Measurements from ENCODE around the gene GNRHR.

The GNRHR gene

DNA sequence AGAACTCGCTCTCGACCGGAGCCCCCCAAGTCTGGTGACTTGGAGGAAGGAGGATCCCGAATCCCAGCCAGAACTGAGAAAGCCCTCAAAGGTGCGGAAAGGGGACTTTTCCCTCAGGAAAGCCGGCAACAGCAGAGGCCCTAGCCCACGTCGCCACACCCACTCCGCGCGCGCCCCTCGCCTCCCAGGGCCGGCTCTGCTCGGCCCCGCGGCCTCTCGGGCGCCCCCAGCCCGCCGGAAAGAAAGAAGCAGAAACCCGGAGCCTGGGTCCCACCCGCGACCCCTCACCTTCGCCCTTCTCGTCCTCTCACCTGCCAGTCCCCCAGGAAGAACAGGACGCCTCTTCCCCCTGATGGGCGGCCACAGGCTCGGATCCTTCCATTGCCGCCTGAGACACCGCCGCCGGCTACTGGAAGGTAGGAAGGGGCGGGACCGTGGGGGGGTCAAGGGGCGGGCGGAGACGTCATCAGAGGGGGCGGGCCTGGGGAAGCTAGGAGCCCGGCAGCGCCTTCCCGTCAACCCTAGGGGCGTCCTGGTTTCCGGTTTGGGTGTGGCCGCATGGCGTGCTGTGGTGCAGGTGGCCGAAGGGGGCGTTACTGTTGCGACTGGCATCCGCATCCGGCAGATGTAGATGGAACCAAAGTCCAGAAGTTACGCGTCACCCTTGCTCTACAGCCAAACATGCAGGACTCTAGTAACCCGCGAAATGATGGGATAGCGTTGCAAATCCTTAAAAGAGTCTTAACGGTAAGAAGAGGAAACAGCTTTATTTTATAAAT lies 53.3 kb downstream of the GNRHR start, which contains the start of gene UBA6:
TSS of gene UBA6 (minus strand) at position 418 of the 779 bp plus-strand sequence. CDS start at position 382, 36 bp downstream.
- peaks cover 21% of the 10 kb centered on the region for H3K4me1 Mint-ChIP-seq
- H3K36me3 Mint-ChIP-seq (ENCODE audit: low read depth) = peaks cover 38% of the 10 kb centered on the region
- peak within 1 kb of the TSS; percentile 95 to 98 (median 98) for H3K4me3 Mint-ChIP-seq
- H3K9me3 Mint-ChIP-seq = no peaks in the 10 kb centered on the region
- no peaks in the 10 kb centered on the region for H3K27me3 Mint-ChIP-seq (ENCODE audit: low read depth)
- peak within 1 kb of the TSS; percentile 81 to 97 (median 89) for H3K27ac Mint-ChIP-seq
- TF ChIP-seq, protein P1, sequence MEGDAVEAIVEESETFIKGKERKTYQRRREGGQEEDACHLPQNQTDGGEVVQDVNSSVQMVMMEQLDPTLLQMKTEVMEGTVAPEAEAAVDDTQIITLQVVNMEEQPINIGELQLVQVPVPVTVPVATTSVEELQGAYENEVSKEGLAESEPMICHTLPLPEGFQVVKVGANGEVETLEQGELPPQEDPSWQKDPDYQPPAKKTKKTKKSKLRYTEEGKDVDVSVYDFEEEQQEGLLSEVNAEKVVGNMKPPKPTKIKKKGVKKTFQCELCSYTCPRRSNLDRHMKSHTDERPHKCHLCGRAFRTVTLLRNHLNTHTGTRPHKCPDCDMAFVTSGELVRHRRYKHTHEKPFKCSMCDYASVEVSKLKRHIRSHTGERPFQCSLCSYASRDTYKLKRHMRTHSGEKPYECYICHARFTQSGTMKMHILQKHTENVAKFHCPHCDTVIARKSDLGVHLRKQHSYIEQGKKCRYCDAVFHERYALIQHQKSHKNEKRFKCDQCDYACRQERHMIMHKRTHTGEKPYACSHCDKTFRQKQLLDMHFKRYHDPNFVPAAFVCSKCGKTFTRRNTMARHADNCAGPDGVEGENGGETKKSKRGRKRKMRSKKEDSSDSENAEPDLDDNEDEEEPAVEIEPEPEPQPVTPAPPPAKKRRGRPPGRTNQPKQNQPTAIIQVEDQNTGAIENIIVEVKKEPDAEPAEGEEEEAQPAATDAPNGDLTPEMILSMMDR (IDR thresholded peaks at IDR 0.05; ENCODE audit: unreplicated experiment in 3 of 3) = peak; percentile 48 to 59 (median 58)

DNA sequence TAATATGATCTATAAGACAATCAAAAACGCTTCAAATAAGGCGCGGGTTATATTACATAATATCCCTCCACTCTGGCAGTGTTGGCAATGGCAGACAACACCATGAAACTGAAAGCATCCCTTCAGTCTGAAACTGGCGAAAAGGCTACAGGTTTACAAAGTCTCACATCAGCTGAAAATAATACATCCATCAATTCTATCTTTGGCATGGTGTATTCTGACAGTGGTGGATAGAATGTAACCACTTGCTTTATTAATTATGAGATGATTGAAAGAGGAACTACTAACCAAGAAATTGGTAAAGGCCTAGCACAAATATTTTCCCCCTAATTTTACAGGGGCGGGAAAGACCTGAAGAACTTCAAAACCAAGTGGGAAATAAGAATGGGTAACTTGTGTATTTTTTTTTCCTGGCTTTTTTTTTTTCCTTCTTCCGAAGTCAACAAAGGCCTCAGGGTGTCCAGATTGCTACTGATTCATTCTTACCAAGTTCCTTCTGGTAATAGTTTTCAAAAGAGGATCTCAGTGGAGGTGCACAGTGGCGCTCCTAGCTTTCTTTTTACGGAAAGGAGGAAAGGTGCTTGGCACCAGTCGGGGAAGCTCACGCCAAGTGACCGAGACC lies 54.0 kb downstream of the GNRHR start:
- Mint-ChIP-seq H3K9me3 (no peaks in the 10 kb centered on the region), H3K27me3 (ENCODE audit: low read depth) (no peaks in the 10 kb centered on the region), H3K27ac (peak overlapping the region; percentile 81 to 97 (median 89)), H3K4me3 (peak overlapping the region; percentile 95 to 98 (median 98)), H3K4me1 (peaks cover 21% of the 10 kb centered on the region), H3K36me3 (ENCODE audit: low read depth) (peaks cover 35% of the 10 kb centered on the region)
- TF ChIP-seq, protein P1 (IDR thresholded peaks at IDR 0.05; ENCODE audit: unreplicated experiment in 3 of 3) = no peak

DNA sequence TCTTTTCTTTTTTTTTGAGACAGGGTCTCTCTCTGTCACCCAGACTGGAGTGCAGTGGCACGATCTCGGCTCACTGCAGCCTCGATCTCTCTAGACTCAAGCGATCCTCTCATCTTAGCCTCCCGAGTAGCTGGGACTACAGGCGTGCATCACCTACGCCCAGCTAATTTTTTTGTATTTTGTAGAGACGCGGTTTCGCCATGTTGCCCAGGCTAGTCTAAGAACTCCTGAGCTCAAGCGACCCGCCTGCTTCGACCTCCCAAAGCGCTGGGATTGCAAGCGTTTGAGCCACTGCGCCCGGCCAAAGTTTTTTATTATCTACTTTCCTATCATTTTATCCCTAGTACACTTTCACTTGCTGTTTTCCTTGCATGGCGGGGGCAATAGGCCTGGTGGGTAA lies 54.6 kb downstream of the GNRHR start:
- H3K4me1 Mint-ChIP-seq = peaks cover 21% of the 10 kb centered on the region
- TF ChIP-seq, protein P1 (IDR thresholded peaks at IDR 0.05; ENCODE audit: unreplicated experiment in 3 of 3) = no peak
- peaks cover 35% of the 10 kb centered on the region for H3K36me3 Mint-ChIP-seq (ENCODE audit: low read depth)
- H3K27me3 Mint-ChIP-seq (ENCODE audit: low read depth) = no peaks in the 10 kb centered on the region
- peak overlapping the region; percentile 81 to 97 (median 89) for H3K27ac Mint-ChIP-seq
- peak overlapping the region; percentile 95 to 98 (median 98) for H3K4me3 Mint-ChIP-seq
- H3K9me3 Mint-ChIP-seq = no peaks in the 10 kb centered on the region

DNA sequence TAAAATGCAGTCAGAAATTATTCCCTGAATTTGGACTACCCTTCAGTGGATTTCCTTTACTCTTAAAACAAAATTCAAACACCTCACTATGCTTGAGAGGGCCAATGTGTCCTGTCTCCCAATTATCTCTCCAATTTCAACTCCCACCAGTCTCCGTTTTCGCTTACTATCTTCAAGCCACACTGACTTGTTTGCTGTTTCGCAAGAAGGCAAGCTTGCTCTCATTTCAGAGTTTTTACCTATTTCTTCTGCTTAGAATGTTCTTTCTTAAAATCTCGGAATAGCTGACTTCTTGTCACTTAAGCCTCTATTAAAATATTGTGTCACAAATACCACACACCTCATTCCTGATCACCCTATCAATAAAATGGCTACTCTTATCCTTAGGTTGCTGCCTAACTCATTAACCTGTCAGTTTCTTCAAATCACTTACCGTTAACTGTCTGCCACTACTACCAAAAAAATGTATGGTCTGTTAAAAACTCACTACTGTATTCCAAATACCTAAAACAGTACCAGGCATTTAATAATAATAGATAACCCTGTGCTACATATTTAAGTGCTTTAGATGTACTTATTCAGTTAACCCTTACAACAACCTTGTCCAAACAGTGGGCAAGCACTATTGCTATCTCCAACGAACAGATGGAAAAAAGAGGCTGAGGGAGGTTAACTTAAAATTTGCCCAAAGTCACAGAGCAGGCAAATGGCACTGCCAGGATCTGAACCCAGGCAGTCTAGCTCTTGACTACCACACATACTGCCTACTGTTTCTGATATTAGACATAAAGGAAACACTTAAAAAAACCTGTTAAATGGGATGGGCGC lies 56.1 kb downstream of the GNRHR start:
- Mint-ChIP-seq H3K4me1 (peaks cover 21% of the 10 kb centered on the region), H3K27me3 (ENCODE audit: low read depth) (no peaks in the 10 kb centered on the region), H3K9me3 (no peaks in the 10 kb centered on the region), H3K4me3 (peak overlapping the region in 1 of 3 experiments; percentile 46), H3K36me3 (ENCODE audit: low read depth) (peaks cover 33% of the 10 kb centered on the region), H3K27ac (no peak overlapping the region)
- TF ChIP-seq, protein P1 (IDR thresholded peaks at IDR 0.05; ENCODE audit: unreplicated experiment in 3 of 3) = no peak

DNA sequence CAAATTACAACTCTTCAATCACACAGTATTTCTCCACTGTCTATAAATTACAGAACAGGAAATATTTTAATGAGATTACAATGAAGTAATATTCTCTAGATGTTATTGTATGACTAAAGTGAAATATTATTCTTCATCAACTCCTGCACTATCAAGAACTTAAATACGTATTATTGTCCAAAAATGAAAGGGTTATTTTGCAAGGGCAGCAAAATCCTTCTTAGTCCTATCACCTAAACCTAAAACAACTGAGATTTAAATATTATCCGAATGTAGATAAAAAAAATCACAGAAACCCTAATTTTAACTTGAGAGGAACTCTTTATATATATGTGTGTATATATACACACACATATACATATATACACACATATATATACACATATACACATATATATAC lies 58.1 kb downstream of the GNRHR start:
- Mint-ChIP-seq H3K27ac (no peak overlapping the region), H3K9me3 (no peaks in the 10 kb centered on the region), H3K4me1 (peaks cover 17% of the 10 kb centered on the region), H3K27me3 (ENCODE audit: low read depth) (no peaks in the 10 kb centered on the region), H3K4me3 (no peak overlapping the region), H3K36me3 (ENCODE audit: low read depth) (peaks cover 52% of the 10 kb centered on the region)
- TF ChIP-seq, protein P1 (IDR thresholded peaks at IDR 0.05; ENCODE audit: unreplicated experiment in 3 of 3) = no peak
